K562 (cell line): ENCODE results near the gene MATN1. TPM values are rescaled to one million over a fixed set of nuclear protein-coding genes. Genes with fewer than 3 reads are reported as not detected.
A peak's percentile ranks its signal among the peaks of the same experiment; 100 is the strongest.

Source experiments
- ATF7 ChIP-seq: fragments of 450-650 bp; IDR thresholded peaks from 2 replicates; pipeline ENCODE4 v1.7.1; 2014; ENCODE audit warnings: mild to moderate bottlenecking, moderate library complexity
- CXXC5 ChIP-seq: fragments of 250-450 bp; sonication (Bioruptor Pico); IDR thresholded peaks from 2 replicates; pipeline ENCODE4 v1.8.0; 2022; ENCODE audit warnings: inconsistent platforms, mild to moderate bottlenecking, moderate library complexity
- ELF4 ChIP-seq: fragments of 450-650 bp; formaldehyde crosslinking; IDR thresholded peaks from 2 replicates; pipeline ENCODE4 v1.4.0; 2022; ENCODE audit warnings: missing genetic modification characterization
- FIP1L1 ChIP-seq: fragments of 200-400 bp; formaldehyde crosslinking; IDR thresholded peaks from 2 replicates; pipeline ENCODE4 v1.6.1; 2018; ENCODE audit warnings: mild to moderate bottlenecking, low read depth, low read length; ENCODE audit not compliant: poor library complexity, severe bottlenecking
- GTF2E2 ChIP-seq: fragments of 200-800 bp; sonication (Bioruptor generic); IDR thresholded peaks from 2 replicates; pipeline ENCODE4 v1.6.1; 2016; ENCODE audit warnings: missing genetic modification characterization, missing compliant biosample characterization
- KDM5B ChIP-seq: fragments of 200-600 bp; sonication (generic); IDR thresholded peaks from 2 replicates; pipeline ENCODE4 v1.6.1; 2012; ENCODE audit warnings: low read depth, mild to moderate bottlenecking, moderate library complexity, low read length, control low read depth, inconsistent platforms; ENCODE audit not compliant: insufficient replicate concordance
- MAFK ChIP-seq: IDR thresholded peaks from 2 replicates; pipeline ENCODE4 v1.6.1; 2011; ENCODE audit warnings: low read length, improper control_type of control experiment
- MAZ ChIP-seq, 2 experiments: fragments of 450-650 bp in 1 of 2; sonication (generic) in 1 of 2; formaldehyde crosslinking; IDR thresholded peaks in 1 of 2; conservative IDR thresholded peaks in 1 of 2; 2 replicates each; pipeline versions ENCODE4 v1.4.0 to v1.5.0; 2020; ENCODE audit warnings: mild to moderate bottlenecking in 1 of 2, missing genetic modification reagents in 1 of 2
- MCM7 ChIP-seq, 2 experiments: fragments of 450-650 bp; IDR thresholded peaks; 2 replicates each; pipeline ENCODE4 v1.6.1; 2016 to 2018
- RBM39 ChIP-seq: fragments of 200-400 bp; formaldehyde crosslinking; optimal IDR thresholded peaks from 2 replicates; pipeline ENCODE3; 2018; ENCODE audit warnings: low read depth, low read length
- SNRNP70 ChIP-seq: fragments of 200-400 bp; formaldehyde crosslinking; optimal IDR thresholded peaks from 2 replicates; pipeline ENCODE3; 2017; ENCODE audit warnings: low read depth, low read length
- SRSF7 ChIP-seq: fragments of 200-400 bp; formaldehyde crosslinking; optimal IDR thresholded peaks from 2 replicates; pipeline ENCODE3; 2017; ENCODE audit warnings: mild to moderate bottlenecking, low read depth, low read length
- TAL1 ChIP-seq: fragments of 450-650 bp; IDR thresholded peaks from 2 replicates; pipeline ENCODE4 v1.6.1; 2016; ENCODE audit warnings: mild to moderate bottlenecking
- TEAD2 ChIP-seq: fragments of 450-650 bp; IDR thresholded peaks from 2 replicates; pipeline ENCODE4 v1.6.1; 2016; ENCODE audit warnings: missing genetic modification characterization, control low read depth, missing compliant biosample characterization
- ZFPM2 ChIP-seq: fragments of 250-450 bp; sonication (Bioruptor Pico); IDR thresholded peaks from 2 replicates; pipeline ENCODE4 v1.5.1; 2022; ENCODE audit warnings: mild to moderate bottlenecking
- ZNF133 ChIP-seq: fragments of 250-450 bp; sonication (Bioruptor Pico); IDR thresholded peaks from 2 replicates; pipeline ENCODE4 v1.4.0; 2020; ENCODE audit warnings: mild to moderate bottlenecking
- ZNF444 ChIP-seq: fragments of 250-450 bp; sonication (Bioruptor Pico); IDR thresholded peaks from 2 replicates; pipeline ENCODE4 v1.4.0; 2020; ENCODE audit warnings: mild to moderate bottlenecking, moderate library complexity
- ZNF583 ChIP-seq: fragments of 250-450 bp; sonication (Bioruptor Pico); IDR thresholded peaks from 2 replicates; pipeline ENCODE4 v1.4.0; 2020
- polyA plus RNA-seq, 8 experiments: library from polyadenylated mRNA; depleted of rRNA in 4 of 8; stranded (reverse) in 5 of 8; unstranded in 3 of 8; fragments of >200 nt; fragmentation: Nextera tagmentation in 2 of 8; fragmentation: Illumina TruSeq in 1 of 8; extraction: Ambion mirVana in 2 of 8; extraction: Trizol in 1 of 8; gene quantifications; 2 replicates each; pipeline versions ENCODE4 v1.2.1 to v1.2.3, GENCODE V29; 2011 to 2014; ENCODE audit warnings: inconsistent platforms in 1 of 8, missing spikeins in 1 of 8
- total RNA-seq, 7 experiments: library from RNA; depleted of rRNA in 6 of 7; stranded (reverse); fragments of >200 nt in 6 of 7; fragmentation: Illumina TruSeq in 2 of 7; extraction: Trizol in 2 of 7; gene quantifications; 2 replicates each; pipeline versions ENCODE4 v1.2.1 to v1.2.3, GENCODE V29; 2011 to 2021; ENCODE audit warnings: low replicate concordance in 1 of 7
- TF ChIP-seq, protein P1 (sequence below): fragments of 450-650 bp; IDR thresholded peaks from 2 replicates; pipeline ENCODE4 v1.6.1; 2016; ENCODE audit warnings: borderline replicate concordance
- TF ChIP-seq, protein P2 (sequence below): fragments of 450-650 bp; formaldehyde crosslinking; IDR thresholded peaks from 2 replicates; pipeline ENCODE4 v1.4.0; 2020; ENCODE audit warnings: mild to moderate bottlenecking, mixed read lengths
- TF ChIP-seq, protein P3 (sequence below): fragments of 450-650 bp; formaldehyde crosslinking; conservative IDR thresholded peaks from 2 replicates; pipeline ENCODE4 v1.4.0; 2022; ENCODE audit warnings: mild to moderate bottlenecking, missing genetic modification characterization

The MATN1 gene
- total and polyA plus RNA-seq, 9 of the 15 experiments (the other 6 are each of a cell fraction or from before 2014, with no cell fraction given) = 0.10 to 2.3 (median 1.2) TPM

DNA sequence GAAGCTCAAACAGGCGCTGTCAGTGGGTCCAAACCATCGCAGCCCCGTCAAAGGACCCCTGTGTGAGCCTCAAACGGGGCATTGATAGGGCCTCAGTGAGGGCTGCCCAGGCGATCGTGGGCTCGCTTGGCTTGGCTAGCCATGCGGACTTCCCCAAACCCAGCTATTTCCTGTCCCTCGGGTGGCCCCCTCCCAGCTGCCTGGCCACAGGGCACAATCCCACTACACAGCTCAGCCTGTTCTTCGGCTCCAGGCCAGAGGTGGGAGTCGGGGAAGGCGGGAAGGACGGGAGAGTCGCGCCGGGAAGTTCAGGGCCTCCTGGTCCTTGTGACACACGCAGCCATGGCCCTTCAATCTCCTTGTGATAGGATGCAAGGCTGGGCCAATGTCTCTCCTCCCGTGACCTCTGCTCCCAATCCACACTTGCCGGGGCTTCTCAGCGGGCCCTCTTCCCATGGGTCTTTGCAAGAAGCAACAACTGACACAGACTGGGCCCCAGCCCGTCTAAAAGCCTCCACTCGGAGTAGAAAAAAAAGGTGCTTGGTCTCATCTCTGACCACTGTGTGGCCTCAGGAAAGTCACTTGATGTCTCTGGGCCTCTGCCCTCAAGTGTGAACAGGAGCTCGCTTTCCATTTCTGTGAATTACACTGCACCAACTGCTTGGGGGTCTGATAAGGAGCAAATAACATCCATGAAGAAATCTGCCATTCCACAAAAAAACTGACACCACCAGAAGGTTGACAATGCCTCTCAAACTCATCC is 7.1 kb upstream of the MATN1 start (continued):
- TF ChIP-seq SNRNP70 (no peak), GTF2E2 (tag) (no peak), ZNF133 (CRISPR knock-in tag) (no peak), MAZ (CRISPR knock-in tag; conservative IDR thresholded peaks at IDR 0.05 in 1 of 2, IDR thresholded peaks at IDR 0.05 in 1 of 2) (no peak; a peak in 1 of 4 replicates), MAFK (no peak), TAL1 (no peak), MCM7 (IDR thresholded peaks at IDR 0.05) (no peak), ZNF444 (CRISPR knock-in tag) (no peak), ZFPM2 (CRISPR knock-in tag) (no peak), KDM5B (peak; percentile 35), ELF4 (CRISPR knock-in tag) (no peak), TEAD2 (tag) (no peak), CXXC5 (no peak), SRSF7 (no peak), ATF7 (no peak), FIP1L1 (peak; percentile 41), ZNF583 (no peak), RBM39 (no peak)
- TF ChIP-seq, protein P1, sequence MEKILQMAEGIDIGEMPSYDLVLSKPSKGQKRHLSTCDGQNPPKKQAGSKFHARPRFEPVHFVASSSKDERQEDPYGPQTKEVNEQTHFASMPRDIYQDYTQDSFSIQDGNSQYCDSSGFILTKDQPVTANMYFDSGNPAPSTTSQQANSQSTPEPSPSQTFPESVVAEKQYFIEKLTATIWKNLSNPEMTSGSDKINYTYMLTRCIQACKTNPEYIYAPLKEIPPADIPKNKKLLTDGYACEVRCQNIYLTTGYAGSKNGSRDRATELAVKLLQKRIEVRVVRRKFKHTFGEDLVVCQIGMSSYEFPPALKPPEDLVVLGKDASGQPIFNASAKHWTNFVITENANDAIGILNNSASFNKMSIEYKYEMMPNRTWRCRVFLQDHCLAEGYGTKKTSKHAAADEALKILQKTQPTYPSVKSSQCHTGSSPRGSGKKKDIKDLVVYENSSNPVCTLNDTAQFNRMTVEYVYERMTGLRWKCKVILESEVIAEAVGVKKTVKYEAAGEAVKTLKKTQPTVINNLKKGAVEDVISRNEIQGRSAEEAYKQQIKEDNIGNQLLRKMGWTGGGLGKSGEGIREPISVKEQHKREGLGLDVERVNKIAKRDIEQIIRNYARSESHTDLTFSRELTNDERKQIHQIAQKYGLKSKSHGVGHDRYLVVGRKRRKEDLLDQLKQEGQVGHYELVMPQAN = no peak
- TF ChIP-seq, protein P2, sequence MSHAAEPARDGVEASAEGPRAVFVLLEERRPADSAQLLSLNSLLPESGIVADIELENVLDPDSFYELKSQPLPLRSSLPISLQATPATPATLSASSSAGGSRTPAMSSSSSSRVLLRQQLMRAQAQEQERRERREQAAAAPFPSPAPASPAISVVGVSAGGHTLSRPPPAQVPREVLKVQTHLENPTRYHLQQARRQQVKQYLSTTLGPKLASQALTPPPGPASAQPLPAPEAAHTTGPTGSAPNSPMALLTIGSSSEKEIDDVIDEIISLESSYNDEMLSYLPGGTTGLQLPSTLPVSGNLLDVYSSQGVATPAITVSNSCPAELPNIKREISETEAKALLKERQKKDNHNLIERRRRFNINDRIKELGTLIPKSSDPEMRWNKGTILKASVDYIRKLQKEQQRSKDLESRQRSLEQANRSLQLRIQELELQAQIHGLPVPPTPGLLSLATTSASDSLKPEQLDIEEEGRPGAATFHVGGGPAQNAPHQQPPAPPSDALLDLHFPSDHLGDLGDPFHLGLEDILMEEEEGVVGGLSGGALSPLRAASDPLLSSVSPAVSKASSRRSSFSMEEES (CRISPR knock-in tag) = no peak
- TF ChIP-seq, protein P3, sequence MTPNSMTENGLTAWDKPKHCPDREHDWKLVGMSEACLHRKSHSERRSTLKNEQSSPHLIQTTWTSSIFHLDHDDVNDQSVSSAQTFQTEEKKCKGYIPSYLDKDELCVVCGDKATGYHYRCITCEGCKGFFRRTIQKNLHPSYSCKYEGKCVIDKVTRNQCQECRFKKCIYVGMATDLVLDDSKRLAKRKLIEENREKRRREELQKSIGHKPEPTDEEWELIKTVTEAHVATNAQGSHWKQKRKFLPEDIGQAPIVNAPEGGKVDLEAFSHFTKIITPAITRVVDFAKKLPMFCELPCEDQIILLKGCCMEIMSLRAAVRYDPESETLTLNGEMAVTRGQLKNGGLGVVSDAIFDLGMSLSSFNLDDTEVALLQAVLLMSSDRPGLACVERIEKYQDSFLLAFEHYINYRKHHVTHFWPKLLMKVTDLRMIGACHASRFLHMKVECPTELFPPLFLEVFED (CRISPR knock-in tag) = no peak
